EH (cell line): ENCODE data around the gene PSPN.

ENCODE experiments used
- DNase-seq: peaks from one replicate; pipeline ENCODE4 v3.0.0-alpha.2; 2015; ENCODE audit warnings: low read depth

PSPN gene

DNA sequence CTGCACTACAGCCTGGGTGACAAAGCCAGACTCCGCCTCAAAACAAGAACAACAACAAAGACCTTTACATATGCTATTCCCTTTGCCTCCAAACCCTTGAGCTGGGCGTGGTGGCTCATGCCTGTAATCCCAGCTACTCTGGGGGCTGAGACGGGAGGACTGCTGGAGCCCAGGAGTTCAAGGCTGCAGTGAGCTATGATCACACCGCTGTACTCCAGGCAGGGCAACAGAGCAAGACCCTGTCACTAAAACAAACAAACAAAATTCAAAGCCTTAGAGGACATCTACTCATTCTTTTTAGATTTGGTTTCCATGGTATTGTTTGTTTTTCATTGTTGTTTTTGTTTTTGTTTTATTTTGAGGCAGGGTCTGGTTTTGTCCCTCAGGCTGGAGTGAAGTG lies 50.1 kb downstream of the PSPN start:
- DNase-seq: no peak
